ENCODE measurements around the gene CDH26. TPM values are rescaled to one million over a fixed set of nuclear protein-coding genes. Genes with fewer than 3 reads are reported as not detected.

Gene CDH26
- total RNA-seq, 1 donor from 2014 or later, result not detected

DNA sequence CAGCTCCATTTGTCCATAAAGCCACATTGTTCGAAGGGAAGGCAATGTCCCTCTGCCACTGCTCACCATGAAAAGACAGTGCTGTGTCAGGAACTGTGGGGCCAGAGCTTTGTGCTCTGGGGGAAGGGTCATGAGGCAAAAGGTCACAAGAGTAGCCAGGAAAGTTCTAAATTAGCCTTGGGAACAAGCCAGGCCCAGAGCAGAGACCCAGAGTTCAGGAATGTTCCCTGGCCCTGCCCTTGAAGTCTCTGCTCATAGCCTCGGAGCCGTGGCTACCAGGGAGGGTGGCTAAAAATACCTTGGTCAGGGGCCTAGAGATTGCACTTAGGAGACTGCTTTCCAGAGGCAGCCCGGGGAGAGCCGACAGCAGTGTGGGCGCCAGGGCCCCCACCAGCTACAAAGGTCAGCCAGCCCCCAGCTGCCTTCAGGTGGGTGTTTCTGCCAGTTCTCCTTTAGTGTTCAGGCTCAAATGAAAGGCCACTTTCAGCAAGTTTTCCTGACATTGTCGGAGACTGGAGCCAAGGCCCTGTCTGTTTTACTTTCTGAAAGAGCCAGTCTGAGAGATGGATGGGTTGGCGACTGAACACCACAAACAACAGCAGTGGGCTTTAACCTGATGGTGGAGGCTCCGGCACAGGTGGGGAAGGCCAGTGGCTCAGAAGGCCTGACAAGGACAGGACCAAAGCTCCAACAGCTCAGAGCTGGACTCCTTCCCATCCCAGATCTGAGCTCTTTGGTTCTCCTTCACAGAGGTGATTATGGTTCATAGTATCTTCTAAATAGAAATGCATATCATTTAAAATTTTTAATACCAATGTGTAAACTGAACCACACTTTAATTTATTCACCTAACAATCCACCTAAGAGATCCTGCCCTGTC is 76.2 kb downstream of the CDH26 start:
- TF ChIP-seq, protein P1, sequence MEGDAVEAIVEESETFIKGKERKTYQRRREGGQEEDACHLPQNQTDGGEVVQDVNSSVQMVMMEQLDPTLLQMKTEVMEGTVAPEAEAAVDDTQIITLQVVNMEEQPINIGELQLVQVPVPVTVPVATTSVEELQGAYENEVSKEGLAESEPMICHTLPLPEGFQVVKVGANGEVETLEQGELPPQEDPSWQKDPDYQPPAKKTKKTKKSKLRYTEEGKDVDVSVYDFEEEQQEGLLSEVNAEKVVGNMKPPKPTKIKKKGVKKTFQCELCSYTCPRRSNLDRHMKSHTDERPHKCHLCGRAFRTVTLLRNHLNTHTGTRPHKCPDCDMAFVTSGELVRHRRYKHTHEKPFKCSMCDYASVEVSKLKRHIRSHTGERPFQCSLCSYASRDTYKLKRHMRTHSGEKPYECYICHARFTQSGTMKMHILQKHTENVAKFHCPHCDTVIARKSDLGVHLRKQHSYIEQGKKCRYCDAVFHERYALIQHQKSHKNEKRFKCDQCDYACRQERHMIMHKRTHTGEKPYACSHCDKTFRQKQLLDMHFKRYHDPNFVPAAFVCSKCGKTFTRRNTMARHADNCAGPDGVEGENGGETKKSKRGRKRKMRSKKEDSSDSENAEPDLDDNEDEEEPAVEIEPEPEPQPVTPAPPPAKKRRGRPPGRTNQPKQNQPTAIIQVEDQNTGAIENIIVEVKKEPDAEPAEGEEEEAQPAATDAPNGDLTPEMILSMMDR (conservative IDR thresholded peaks at IDR 0.05; ENCODE audit: low read depth, low read length), result no peak
- H3K4me3 ChIP-seq (ENCODE audit: low read depth, low read length), result no peak overlapping the region
- no peak for DNase-seq (ENCODE audit: low read depth)

DNA sequence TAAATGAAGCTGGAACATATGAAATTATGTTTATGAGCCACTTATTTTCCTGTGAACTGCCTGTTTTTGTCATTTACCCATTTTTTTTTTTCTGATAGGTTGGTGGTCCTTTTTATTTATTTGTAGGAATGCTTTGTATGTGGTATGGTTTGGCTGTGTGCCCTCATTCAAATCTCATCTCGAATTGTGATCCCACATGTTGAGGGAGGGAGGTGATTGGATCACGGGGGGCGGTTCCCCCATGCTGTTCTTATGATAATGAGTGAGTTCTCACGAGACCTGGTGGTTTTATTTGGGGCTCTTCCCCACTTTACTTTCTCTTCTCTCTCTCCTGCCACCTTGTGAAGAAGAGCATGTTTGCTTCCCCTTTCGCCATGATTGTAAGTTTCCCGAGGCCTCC is 77.3 kb downstream of the CDH26 start:
- no peak for DNase-seq (ENCODE audit: low read depth)
- no peak overlapping the region for H3K4me3 ChIP-seq (ENCODE audit: low read depth, low read length)
- TF ChIP-seq, protein P1 (conservative IDR thresholded peaks at IDR 0.05; ENCODE audit: low read depth, low read length), result no peak

DNA sequence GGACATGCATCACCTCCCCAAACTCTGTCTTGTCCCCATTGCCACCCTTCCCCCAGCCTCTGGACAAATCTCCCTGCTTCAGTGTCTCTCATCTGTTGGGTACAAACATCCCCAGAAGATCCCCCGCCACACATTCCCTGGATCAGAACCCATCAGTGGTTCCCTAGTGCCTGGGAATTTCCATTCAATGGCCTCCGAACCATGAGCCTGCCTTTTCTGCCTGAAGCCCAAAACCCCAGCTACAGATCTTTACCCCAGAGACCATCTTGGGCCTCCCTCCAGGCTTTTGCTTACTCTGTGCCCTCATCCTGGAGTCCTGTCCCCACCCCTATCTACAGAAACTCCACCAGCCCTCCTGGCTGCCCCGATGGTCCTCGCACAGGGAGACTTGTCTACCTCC is 78.1 kb downstream of the CDH26 start:
- TF ChIP-seq, protein P1 (conservative IDR thresholded peaks at IDR 0.05; ENCODE audit: low read depth, low read length), result no peak
- no peak for DNase-seq (ENCODE audit: low read depth)
- H3K4me3 ChIP-seq (ENCODE audit: low read depth, low read length), result no peak overlapping the region

DNA sequence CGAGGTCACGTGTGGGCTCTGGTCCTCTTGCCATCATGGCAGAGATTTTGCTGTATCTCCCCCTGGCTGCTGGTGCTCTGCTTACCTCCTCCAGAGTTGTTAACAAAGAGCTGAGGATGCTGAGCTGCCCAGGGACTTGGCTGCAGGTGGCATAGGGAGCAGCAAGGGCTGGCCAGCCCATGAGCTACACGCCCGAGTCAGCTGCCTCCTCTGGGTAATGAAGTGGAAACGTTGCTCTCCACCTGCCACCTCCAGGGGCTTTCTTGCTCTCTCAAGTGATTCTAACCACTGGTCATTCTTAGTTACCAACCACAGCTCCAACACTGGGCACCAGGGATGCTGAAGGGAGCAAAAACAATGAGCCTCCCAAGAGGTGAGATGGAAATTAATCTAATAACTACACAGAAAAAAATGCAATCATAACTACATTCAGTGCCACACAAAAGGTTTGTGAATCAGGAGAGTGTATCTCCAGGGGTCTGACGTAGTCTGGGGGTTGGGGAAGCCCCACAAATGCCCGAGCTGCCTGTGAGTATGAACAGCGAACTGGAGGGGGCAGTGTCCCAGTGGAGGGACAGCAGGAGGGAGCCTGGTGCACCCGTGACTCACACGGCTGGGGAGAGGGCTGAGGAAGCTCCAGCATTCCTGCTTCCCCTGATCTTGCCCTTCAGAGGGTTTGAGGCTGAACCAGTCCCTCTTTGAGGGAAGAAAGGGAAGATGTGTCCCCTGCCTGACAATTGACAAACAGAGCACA is 78.7 kb downstream of the CDH26 start:
- no peak for DNase-seq (ENCODE audit: low read depth)
- H3K4me3 ChIP-seq (ENCODE audit: low read depth, low read length), result no peak overlapping the region
- TF ChIP-seq, protein P1 (conservative IDR thresholded peaks at IDR 0.05; ENCODE audit: low read depth, low read length), result peak; percentile 44

DNA sequence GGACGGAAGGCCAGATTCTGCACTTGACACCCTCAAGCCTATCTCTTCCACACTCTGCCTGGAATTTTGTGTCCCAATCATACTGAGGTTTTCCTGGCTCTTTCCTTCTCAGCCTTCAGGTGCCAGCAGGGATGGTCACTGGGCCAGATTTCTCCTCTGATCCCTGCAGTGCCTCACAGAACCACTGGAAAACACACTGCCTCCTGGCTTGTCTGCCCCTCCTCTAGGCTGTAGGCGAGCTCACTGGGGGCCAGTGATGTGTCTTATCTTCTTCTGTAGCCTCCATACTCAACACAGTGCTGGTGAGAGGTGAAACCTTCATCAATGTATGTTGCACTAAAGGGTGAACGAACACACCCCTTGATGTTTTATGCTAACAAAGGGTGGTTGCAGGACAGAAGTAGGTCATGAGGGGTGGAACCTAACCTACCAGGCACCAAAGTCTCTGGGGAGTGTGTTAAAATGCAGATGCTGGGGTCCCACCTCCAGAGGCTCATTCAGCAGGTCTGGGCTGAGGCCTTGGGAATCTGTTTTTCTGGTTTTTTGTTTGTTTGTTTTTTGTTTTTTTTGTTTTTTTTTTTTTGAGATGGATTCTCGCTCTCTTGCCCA is 80.3 kb downstream of the CDH26 start:
- TF ChIP-seq, protein P1 (conservative IDR thresholded peaks at IDR 0.05; ENCODE audit: low read depth, low read length), result no peak
- H3K4me3 ChIP-seq (ENCODE audit: low read depth, low read length), result no peak overlapping the region

DNA sequence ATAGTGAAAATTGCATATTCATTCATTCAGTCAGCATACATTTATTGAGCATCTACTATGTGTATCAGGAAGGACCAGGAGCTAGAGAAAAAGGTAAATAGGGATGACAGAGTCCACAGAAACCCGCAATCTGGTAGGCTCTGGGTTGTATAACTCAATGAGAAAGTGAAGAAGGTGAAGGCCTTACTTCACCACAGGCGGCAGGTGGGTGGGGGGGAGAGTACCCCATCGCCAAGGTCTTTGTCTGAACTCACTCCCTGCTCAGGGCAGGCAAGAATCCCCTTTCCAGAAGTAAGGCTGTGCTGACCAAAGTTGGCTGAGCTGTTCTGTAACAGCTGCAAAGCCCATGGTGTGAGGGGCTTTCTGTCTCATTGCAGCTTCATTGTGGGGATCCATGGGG is 81.3 kb downstream of the CDH26 start:
- TF ChIP-seq, protein P1 (conservative IDR thresholded peaks at IDR 0.05; ENCODE audit: low read depth, low read length), result no peak
- no peak overlapping the region for H3K4me3 ChIP-seq (ENCODE audit: low read depth, low read length)
- no peak for DNase-seq (ENCODE audit: low read depth)

More for the DNA sequence above, 80.3 kb downstream of the CDH26 start:
- DNase-seq (ENCODE audit: low read depth), result no peak
